D721Med (cell line): Measurements from ENCODE around the gene DUSP6.

Experiments
- DNase-seq: peaks from one replicate; pipeline ENCODE4 v3.0.0; 2011; ENCODE audit warnings: low spot score; ENCODE audit not compliant: insufficient read length
- FAIRE-seq: peaks from 2 replicates; lab custom pipeline; 2011; peaks lifted over from hg19 to GRCh38; lab: Jason Lieb, UNC
- CTCF ChIP-seq: IDR thresholded peaks from 2 replicates; pipeline ENCODE4 v1.5.1; 2012; ENCODE audit warnings: mild to moderate bottlenecking, control low read depth; ENCODE audit not compliant: insufficient read depth; ENCODE audit errors: missing control alignments

Gene DUSP6

GRCh38 chr12:89352242-89352491 lies 134 bp downstream of the DUSP6 start:
- TF ChIP-seq CTCF: no peak
- DNase-seq: no peak
- no peak for FAIRE-seq

GRCh38 chr12:89351489-89352241 lies 636 bp downstream of the DUSP6 start:
- FAIRE-seq (no peak), DNase-seq (no peak)
- no peak for TF ChIP-seq CTCF

GRCh38 chr12:89350630-89351488 lies 1.4 kb downstream of the DUSP6 start:
- FAIRE-seq (no peak), DNase-seq (no peak)
- TF ChIP-seq CTCF: no peak

- FAIRE-seq: no peak
- no peak for DNase-seq
- TF ChIP-seq CTCF: no peak
Observed at GRCh38 chr12:89350260-89350629, 2.1 kb downstream of the DUSP6 start.

GRCh38 chr12:89349814-89350213 lies 2.5 kb downstream of the DUSP6 start:
- FAIRE-seq (no peak), DNase-seq (no peak)

GRCh38 chr12:89348894-89349699 lies 3.2 kb downstream of the DUSP6 start:
- no peak for DNase-seq
- TF ChIP-seq CTCF: no peak
- FAIRE-seq: no peak

More at GRCh38 chr12:89349814-89350213, 2.5 kb downstream of the DUSP6 start:
- TF ChIP-seq CTCF: no peak
